ENCODE data around the gene HSBP1. TPM values are rescaled to one million over a fixed set of nuclear protein-coding genes. Genes with fewer than 3 reads are reported as not detected.

Gene HSBP1
- total RNA-seq, 1 donor from 2014 or later, result 128 TPM

- DNase-seq, result no peak
- H3K4me1 Mint-ChIP-seq, result peaks cover 14% of the 10 kb centered on the region
- no peaks in the 10 kb centered on the region for H3K36me3 Mint-ChIP-seq (ENCODE audit: low read depth)
- peaks cover 6% of the 10 kb centered on the region for H3K9me3 Mint-ChIP-seq
- H3K4me3 Mint-ChIP-seq, result no peak overlapping the region
- H3K27ac Mint-ChIP-seq, result no peak overlapping the region
- intact Hi-C loops (cut with micrococcal nuclease), result loop anchor here (2.0 kb wide), 1 partner anchor 61 kb away; the partner anchor contains the start of gene MLYCD
- peaks cover 37% of the 10 kb centered on the region for H3K27me3 Mint-ChIP-seq
These were observed 29.8 kb downstream of the HSBP1 start for GRCh38 chr16:83837566-83837965.

GRCh38 chr16:83838151-83838550, 30.4 kb downstream of the HSBP1 start:
- DNase-seq, result no peak
- H3K27ac Mint-ChIP-seq, result no peak overlapping the region
- intact Hi-C loops (cut with micrococcal nuclease), result no loop called here
- H3K4me1 Mint-ChIP-seq, result peaks cover 14% of the 10 kb centered on the region
- H3K27me3 Mint-ChIP-seq, result peaks cover 37% of the 10 kb centered on the region
- no peaks in the 10 kb centered on the region for H3K36me3 Mint-ChIP-seq (ENCODE audit: low read depth)
- peaks cover 6% of the 10 kb centered on the region for H3K9me3 Mint-ChIP-seq
- no peak overlapping the region for H3K4me3 Mint-ChIP-seq

GRCh38 chr16:83839561-83839960, 31.8 kb downstream of the HSBP1 start:
- peaks cover 6% of the 10 kb centered on the region for H3K9me3 Mint-ChIP-seq
- intact Hi-C loops (cut with micrococcal nuclease), result no loop called here
- H3K27ac Mint-ChIP-seq, result no peak overlapping the region
- H3K36me3 Mint-ChIP-seq (ENCODE audit: low read depth), result no peaks in the 10 kb centered on the region
- no peak overlapping the region for H3K4me3 Mint-ChIP-seq
- H3K27me3 Mint-ChIP-seq, result peaks cover 37% of the 10 kb centered on the region
- DNase-seq, result no peak
- H3K4me1 Mint-ChIP-seq, result peaks cover 14% of the 10 kb centered on the region

GRCh38 chr16:83840060-83840617, 32.4 kb downstream of the HSBP1 start:
- Mint-ChIP-seq H3K27me3 (peaks cover 34% of the 10 kb centered on the region), H3K4me1 (peaks cover 14% of the 10 kb centered on the region), H3K27ac (no peak overlapping the region), H3K4me3 (no peak overlapping the region), H3K36me3 (ENCODE audit: low read depth) (no peaks in the 10 kb centered on the region), H3K9me3 (peaks cover 6% of the 10 kb centered on the region)
- intact Hi-C loops (cut with micrococcal nuclease), result no loop called here
- no peak for DNase-seq

GRCh38 chr16:83842291-83842690, 34.5 kb downstream of the HSBP1 start:
- Mint-ChIP-seq H3K4me1 (no peaks in the 10 kb centered on the region), H3K27me3 (peaks cover 28% of the 10 kb centered on the region), H3K27ac (no peak overlapping the region), H3K9me3 (peaks cover 6% of the 10 kb centered on the region), H3K36me3 (ENCODE audit: low read depth) (no peaks in the 10 kb centered on the region), H3K4me3 (no peak overlapping the region)
- DNase-seq, result no peak
- intact Hi-C loops (cut with micrococcal nuclease), result no loop called here

GRCh38 chr16:83842756-83843507, 35.2 kb downstream of the HSBP1 start:
- Mint-ChIP-seq H3K36me3 (ENCODE audit: low read depth) (no peaks in the 10 kb centered on the region), H3K4me3 (no peak overlapping the region), H3K27me3 (peaks cover 21% of the 10 kb centered on the region), H3K9me3 (peaks cover 1% of the 10 kb centered on the region), H3K27ac (no peak overlapping the region), H3K4me1 (no peaks in the 10 kb centered on the region)
- intact Hi-C loops (cut with micrococcal nuclease), result no loop called here
- no peak for DNase-seq

GRCh38 chr16:83843657-83844056, 35.9 kb downstream of the HSBP1 start:
- intact Hi-C loops (cut with micrococcal nuclease), result no loop called here
- DNase-seq, result no peak
- Mint-ChIP-seq H3K27me3 (peaks cover 14% of the 10 kb centered on the region), H3K9me3 (no peaks in the 10 kb centered on the region), H3K4me1 (no peaks in the 10 kb centered on the region), H3K4me3 (no peak overlapping the region), H3K36me3 (ENCODE audit: low read depth) (no peaks in the 10 kb centered on the region), H3K27ac (no peak overlapping the region)

GRCh38 chr16:83845263-83845662, 37.5 kb downstream of the HSBP1 start:
- Mint-ChIP-seq H3K4me1 (no peaks in the 10 kb centered on the region), H3K27ac (no peak overlapping the region), H3K4me3 (no peak overlapping the region), H3K9me3 (no peaks in the 10 kb centered on the region), H3K36me3 (ENCODE audit: low read depth) (no peaks in the 10 kb centered on the region), H3K27me3 (peaks cover 4% of the 10 kb centered on the region)
- no peak for DNase-seq
- intact Hi-C loops (cut with micrococcal nuclease), result no loop called here

GRCh38 chr16:83847371-83848225, 39.8 kb downstream of the HSBP1 start:
- Mint-ChIP-seq H3K9me3 (no peaks in the 10 kb centered on the region), H3K27me3 (peaks cover 2% of the 10 kb centered on the region), H3K27ac (no peak overlapping the region), H3K4me1 (no peaks in the 10 kb centered on the region), H3K36me3 (ENCODE audit: low read depth) (no peaks in the 10 kb centered on the region), H3K4me3 (no peak overlapping the region)
- intact Hi-C loops (cut with micrococcal nuclease), result no loop called here
- no peak for DNase-seq

GRCh38 chr16:83849421-83849820, 41.6 kb downstream of the HSBP1 start:
- H3K36me3 Mint-ChIP-seq (ENCODE audit: low read depth), result no peaks in the 10 kb centered on the region
- H3K4me1 Mint-ChIP-seq, result no peaks in the 10 kb centered on the region
- intact Hi-C loops (cut with micrococcal nuclease), result no loop called here
- no peak for DNase-seq
- H3K4me3 Mint-ChIP-seq, result no peak overlapping the region
- H3K9me3 Mint-ChIP-seq, result no peaks in the 10 kb centered on the region
- H3K27me3 Mint-ChIP-seq, result peaks cover 2% of the 10 kb centered on the region
- H3K27ac Mint-ChIP-seq, result no peak overlapping the region

- H3K27ac Mint-ChIP-seq, result no peak overlapping the region
- no peaks in the 10 kb centered on the region for H3K9me3 Mint-ChIP-seq
- H3K4me1 Mint-ChIP-seq, result no peaks in the 10 kb centered on the region
- intact Hi-C loops (cut with micrococcal nuclease), result no loop called here
- peaks cover 2% of the 10 kb centered on the region for H3K27me3 Mint-ChIP-seq
- DNase-seq, result no peak
- no peaks in the 10 kb centered on the region for H3K36me3 Mint-ChIP-seq (ENCODE audit: low read depth)
- H3K4me3 Mint-ChIP-seq, result no peak overlapping the region
These were observed 43.2 kb downstream of the HSBP1 start for GRCh38 chr16:83850947-83851346.

- Mint-ChIP-seq H3K9me3 (no peaks in the 10 kb centered on the region), H3K4me1 (no peaks in the 10 kb centered on the region)
These were observed 43.7 kb downstream of the HSBP1 start for GRCh38 chr16:83851473-83851872.

GRCh38 chr16:83852774-83853173, 45.0 kb downstream of the HSBP1 start:
- Mint-ChIP-seq H3K4me3 (no peak overlapping the region), H3K27me3 (no peaks in the 10 kb centered on the region), H3K9me3 (no peaks in the 10 kb centered on the region), H3K27ac (no peak overlapping the region), H3K4me1 (no peaks in the 10 kb centered on the region), H3K36me3 (ENCODE audit: low read depth) (no peaks in the 10 kb centered on the region)
- no peak for DNase-seq
- intact Hi-C loops (cut with micrococcal nuclease), result no loop called here

More at GRCh38 chr16:83851473-83851872, 43.7 kb downstream of the HSBP1 start:
- no peaks in the 10 kb centered on the region for H3K36me3 Mint-ChIP-seq (ENCODE audit: low read depth)
- DNase-seq, result no peak
- H3K27ac Mint-ChIP-seq, result no peak overlapping the region
- no peak overlapping the region for H3K4me3 Mint-ChIP-seq
- H3K27me3 Mint-ChIP-seq, result peaks cover 2% of the 10 kb centered on the region
- intact Hi-C loops (cut with micrococcal nuclease), result no loop called here

GRCh38 chr16:83853834-83854233, 46.1 kb downstream of the HSBP1 start:
- H3K27ac Mint-ChIP-seq, result no peak overlapping the region
- H3K9me3 Mint-ChIP-seq, result no peaks in the 10 kb centered on the region
- intact Hi-C loops (cut with micrococcal nuclease), result no loop called here
- H3K27me3 Mint-ChIP-seq, result no peaks in the 10 kb centered on the region
- no peak for DNase-seq
- no peaks in the 10 kb centered on the region for H3K4me1 Mint-ChIP-seq
- no peaks in the 10 kb centered on the region for H3K36me3 Mint-ChIP-seq (ENCODE audit: low read depth)
- H3K4me3 Mint-ChIP-seq, result no peak overlapping the region
